Left forelimb (tissue), 1 donor: ENCODE data around the gene MYO5B.

ENCODE experiments used
- DNase-seq: peaks from one replicate; pipeline ENCODE4 v3.0.0-alpha.2; 2018; ENCODE audit warnings: low spot score

The MYO5B gene

DNA sequence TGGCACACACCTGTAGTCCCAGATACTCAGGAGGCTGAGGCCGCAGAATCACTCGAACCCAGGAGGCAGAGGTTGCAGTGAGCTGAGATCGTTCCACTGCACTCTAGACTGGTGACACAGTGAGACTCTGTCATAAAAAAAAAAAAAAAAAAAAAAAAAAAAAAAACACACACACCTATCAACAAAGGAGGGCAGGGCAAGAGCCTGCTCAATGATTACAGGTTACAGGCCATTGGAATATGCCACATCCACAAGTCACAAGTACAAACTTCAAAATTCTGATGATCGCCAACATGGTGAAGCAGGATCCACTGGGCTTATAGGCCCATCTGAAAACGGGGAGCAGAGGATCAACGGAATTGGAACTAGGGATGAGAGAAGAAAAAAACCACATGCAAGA lies 6.3 kb downstream of the MYO5B start:
- no peak for DNase-seq

DNA sequence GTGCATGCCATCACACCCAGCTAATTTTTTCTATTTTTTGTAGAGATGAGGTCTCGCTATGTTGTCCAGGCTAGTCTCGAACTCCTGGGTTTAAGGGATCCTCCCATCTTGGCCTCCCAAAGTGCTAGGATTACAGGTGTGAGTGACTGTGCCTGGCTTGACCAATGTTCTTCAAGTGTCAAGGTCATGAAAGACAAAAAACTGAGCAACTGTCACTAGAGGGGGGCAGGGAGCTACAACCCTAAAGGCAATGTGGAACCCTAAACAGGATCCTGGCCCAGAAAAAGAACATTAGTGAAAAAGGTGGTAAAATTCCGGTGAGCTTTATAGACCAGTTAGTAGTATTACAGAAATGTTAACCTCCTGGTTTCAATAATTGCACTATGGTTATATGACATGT lies 7.3 kb downstream of the MYO5B start:
- DNase-seq: no peak

DNA sequence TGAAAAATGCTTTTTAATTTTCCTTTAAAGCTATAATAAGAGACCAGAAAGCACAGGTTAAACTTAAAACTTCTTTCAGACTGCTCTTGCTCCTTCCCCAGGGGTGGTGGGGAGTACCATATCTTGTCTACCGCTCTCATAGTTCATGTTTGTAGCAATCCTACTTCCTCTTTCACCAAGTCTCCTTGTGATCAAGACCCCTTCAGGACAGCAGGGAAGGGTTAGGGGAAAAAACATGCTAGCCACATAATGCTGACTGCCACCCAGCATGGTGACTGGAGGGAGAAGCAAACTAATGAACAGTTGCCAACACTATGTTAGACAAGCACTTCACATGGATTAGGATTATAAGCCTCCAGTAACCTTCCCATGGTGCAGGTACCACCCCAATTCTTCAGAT lies 8.6 kb downstream of the MYO5B start:
- DNase-seq: no peak

DNA sequence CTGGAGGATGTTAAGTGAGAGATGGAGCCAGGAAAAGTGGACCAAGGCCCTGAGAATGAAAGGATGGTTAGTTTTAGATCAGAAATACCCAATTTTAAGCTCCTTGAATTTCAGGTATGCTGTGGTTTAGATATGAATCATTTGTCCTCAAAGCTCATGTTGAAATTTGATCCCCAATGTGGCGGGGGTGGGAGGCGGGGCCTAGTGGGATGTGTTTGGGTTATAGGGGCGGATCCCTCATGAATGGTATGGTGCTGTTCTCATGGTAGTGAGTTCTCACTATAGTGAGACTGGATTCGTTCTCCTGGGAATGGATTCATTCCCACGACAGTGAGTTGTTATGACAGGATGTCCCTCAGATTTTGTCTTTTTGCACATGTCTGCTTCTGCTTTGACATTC lies 11.4 kb downstream of the MYO5B start:
- DNase-seq: no peak

DNA sequence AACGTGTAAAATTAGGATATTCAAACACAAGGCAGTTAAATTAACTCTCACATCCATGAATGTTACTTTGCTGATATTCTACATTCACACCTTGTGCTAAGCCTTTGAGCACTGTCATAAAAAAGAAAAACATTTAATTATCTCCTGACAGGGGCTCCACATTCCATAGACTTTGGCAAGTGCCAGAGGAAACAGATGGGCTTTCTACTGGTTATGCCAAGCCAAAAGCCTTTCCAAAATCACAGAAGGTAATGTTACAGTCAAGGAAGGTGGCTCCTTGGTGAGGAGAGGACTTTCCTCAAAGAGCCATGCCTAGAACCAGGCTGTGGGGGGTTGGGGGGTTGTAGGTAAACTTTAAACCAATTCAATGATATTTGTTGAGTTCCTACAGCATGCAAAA lies 12.4 kb downstream of the MYO5B start:
- DNase-seq: no peak

DNA sequence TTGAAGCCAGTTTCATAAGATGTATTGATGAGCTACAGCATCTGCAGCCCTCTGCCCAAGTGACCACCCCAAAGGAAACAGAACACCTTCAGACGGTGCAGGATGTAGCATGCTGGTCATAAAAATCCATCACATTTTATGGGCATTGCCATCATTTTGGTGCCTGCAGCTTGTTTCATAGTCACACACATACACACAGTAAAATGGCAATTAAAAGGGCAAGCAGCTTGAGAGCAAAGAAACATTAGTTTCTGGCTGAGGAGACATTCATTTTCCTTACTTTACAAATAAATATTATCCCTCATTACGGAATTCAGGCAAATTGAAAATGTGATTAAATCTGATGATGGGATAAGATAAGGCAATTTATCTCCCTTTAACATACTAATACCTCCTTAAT lies 13.4 kb downstream of the MYO5B start:
- no peak for DNase-seq

DNA sequence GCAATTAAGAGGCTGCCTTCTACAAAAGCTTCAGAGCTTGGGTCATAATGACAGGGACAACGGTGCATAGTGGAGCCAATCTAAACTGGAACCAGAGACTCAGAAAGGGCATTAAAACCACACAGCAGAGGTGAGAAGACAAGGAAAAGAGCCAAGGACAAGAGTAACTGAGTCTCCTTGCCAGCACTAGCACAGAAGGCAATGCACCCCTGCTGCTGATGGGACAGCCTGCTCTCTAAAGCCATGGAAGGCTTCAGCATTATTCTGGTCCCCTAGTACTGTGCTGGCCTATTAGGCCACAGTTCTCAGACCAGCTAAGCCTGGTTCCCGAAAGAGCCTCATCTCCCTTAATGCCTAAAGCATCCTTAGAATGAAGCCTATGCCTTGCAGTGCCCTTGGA lies 15.5 kb downstream of the MYO5B start:
- no peak for DNase-seq

DNA sequence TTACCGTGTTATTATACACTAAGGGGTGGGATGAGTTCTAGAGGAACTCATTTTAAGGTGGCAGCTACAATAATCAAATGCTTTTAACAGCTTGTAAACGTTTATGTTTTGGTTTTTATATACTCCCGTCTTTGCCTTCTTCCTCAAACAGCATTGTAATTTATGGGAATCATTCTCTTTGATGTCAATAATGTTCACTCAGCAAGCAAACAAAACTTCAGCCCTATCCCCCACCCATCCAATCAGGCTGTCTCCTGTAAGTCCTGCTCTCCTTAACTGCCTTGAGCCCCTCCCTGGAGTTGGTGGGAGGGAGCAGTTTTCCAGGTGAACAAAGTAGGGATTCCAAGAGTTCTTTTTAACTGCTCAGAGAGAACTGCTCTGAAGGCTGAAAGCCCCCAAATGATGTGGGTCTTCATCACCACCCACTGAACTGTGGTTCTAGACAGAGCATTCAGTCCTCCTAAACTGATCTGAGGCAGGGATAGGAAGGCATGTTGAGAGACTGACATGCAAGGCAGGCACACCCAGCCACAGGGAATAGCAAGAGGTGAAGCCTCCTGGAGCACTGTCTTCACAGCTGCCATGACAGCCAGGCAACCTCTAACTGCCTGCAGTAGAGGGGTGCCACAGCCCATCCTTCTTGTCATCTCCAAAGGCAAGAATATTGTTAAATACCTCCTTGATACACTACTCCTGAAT lies 17.5 kb downstream of the MYO5B start:
- no peak for DNase-seq

DNA sequence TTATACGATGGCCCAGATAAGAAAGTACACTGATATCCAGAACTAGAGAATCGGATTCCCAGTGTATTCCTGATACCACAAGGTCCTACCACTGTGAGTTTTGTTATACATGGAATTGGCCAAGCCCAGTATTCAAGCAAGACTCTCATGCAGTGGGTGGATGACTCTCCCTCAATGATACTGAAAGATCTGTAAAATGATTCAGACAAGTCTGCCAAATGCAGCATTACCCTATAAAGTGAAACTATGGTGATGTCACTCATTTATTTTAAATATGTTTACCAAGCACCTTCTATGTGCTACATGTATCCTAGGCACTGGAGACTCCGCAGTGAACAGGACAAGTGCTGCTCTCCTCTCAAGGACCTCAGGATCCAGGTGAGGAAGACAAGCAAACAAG lies 22.6 kb downstream of the MYO5B start:
- no peak for DNase-seq

DNA sequence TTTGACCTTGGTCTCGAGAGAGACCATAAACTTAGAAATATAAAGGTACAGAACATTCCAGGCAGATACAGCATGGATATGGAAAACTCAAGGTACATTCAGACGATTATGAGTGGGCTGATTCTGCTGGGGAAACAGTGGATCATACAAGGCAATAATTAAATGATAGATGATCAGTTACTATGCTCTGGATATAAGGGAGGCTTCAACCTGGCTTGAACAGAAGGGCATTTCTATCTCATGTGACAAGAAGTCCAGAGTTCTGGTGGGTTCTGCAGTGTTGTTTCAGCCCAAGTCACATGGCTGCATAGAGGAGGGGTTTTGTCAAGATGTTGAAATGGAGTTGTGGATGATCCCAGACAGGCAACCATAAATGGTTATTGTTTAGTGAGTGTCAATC lies 23.5 kb downstream of the MYO5B start:
- DNase-seq: no peak

DNA sequence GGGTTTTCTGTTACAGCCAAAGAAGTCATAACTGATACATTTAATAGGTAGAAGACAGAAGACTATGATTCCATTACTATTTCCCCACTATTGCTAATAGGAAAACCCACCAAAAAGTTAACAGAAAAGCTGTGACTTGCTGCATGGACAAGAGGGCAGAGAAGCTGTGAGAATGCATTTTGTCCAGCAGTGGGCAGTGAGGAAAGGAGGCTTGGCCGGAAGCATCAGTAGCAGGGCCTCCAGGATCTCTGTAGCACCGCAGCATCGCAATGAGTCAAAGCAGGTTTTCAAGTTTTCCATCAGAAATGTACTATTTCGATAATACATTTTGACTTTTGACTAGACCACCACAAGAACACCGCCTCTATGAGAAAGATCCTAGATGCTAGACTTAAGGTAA lies 24.9 kb downstream of the MYO5B start:
- no peak for DNase-seq

DNA sequence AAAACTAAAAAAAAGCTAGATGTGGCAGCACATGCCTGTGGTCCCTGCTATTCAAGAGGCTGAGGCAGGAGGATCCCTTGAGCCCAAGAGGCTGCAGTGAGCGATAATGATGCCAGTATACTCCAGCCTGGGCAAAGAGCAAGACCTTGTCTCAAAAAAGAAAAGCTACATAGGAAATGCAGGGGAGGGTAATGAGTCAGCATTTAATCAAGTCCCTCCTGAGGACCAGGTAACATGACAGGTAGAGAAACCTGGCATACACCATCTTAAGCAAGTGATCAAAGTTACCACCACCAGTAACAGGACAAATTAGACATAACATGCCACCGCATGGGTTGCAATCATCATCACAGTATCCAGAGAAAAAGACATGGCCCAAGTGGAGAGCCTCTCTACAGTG lies 25.8 kb downstream of the MYO5B start:
- no peak for DNase-seq

DNA sequence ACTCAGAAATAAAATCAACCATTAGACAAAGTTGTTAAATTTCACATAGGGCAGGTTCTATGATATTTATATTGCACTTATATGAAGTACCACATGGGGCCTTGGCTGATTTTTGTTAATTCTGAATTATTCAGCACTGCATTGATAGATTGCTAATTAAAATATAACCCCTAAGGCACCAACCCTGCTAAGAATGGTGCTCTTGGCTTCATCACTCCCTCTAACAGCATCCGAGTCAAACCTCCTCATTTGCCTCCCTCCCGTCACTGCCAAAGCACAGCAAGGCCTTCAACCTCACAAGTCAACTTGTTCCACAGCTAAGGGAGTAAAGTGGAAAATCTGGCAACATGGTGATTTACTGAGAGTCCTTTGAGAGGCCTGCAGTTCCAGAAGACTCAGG lies 27.0 kb downstream of the MYO5B start:
- no peak for DNase-seq

DNA sequence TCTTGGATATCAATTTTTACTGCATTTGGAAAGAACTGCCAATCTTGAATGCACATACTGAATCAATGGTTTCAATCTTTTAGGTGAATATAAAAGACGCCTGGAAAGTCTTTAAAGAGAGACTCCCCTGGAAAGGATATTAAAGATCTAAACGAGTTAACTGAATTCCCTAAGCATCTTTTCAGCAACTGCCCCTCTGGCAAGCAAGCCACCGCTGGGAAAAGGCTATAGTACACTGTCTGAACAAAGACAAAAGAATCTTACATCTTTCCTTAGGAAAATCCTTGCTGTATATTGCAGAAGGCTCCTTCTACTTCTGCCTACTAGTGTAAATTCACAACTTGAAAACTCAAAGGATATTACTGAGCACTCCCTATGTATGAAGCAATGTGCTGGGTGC lies 28.0 kb downstream of the MYO5B start:
- DNase-seq: no peak

DNA sequence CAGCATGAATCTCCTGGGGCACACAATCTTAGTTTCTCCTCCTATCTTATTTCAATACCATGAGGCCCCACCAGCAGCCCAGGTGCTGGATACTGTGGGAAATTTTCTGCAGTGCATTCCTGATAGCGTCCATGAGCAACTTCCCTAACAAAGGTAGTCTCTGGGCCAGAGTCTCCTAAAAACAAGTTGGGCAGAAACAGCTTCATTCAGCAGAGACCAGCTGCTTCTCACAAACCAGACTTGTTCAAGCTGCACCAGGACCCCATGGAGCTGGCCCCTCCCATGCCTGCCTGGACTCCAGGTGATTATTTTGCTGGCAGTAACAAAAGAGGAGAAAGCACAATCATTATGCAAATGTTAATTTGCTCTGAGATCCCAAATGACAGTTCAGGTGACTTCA lies 31.4 kb downstream of the MYO5B start:
- no peak for DNase-seq

DNA sequence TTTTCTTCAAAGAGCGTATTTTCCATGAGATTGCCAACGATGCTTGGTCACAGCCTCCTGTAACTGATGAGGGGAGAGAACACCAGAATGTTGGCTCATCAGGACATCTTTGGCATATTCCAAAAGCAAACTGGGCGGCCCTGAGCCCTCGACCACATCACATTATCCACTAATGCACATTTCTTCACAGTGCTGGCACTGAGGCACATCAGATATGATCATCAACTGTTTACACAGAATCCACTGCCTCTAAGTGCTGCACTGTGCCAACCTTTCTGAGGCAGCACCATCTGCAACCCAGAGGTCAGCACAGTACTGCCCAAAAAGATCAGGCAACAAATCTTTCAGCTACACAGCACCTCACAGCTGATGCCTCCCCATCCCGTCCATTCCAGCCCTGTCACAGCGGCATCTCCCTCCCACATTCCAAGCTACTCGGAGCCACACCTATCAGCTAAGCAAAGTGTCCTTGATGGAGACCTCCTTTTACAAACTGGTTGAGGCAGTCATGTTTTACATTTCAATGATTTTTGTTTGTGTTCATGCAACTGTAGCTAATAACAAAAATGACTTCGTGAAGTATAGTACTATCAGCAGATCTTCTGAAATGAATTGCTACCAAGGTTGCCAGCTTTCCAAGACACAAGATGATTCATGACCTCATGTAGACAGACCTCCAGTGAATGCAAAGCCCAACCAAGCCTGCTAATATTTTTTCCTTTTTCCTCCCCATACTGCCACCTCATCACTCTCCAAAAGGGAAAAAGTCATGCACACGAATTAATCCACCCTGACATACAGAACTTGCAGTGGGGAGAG lies 32.3 kb downstream of the MYO5B start:
- no peak for DNase-seq

DNA sequence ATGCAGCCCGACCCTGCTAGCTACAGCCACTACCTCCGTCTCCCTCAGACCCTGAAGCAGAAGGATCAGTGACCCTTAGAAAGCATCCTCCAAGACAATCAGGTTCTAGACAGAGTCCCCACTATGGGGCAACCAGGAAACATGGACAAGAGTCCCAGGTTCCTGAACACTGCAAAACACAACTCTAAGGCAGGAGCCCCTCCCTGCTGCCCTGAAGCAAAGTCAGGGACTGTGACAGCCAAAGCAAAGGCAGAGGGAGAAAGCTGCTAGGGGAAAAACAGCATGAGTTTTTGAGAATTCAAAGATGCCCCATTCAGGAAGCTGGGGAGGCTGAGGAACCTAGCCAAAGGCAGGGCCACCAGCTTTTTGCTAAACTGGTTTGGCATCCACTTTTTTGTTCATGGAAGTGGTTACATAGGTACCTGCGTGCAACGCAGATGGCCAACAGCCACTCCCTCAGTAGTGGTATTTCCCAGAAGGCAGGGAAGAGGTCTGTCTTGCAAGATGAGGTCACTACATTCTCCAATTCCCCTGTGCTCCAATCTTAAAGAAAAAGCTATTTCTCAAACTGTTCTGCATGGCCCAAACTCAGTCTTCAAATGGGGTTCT lies 33.2 kb downstream of the MYO5B start:
- DNase-seq: no peak

DNA sequence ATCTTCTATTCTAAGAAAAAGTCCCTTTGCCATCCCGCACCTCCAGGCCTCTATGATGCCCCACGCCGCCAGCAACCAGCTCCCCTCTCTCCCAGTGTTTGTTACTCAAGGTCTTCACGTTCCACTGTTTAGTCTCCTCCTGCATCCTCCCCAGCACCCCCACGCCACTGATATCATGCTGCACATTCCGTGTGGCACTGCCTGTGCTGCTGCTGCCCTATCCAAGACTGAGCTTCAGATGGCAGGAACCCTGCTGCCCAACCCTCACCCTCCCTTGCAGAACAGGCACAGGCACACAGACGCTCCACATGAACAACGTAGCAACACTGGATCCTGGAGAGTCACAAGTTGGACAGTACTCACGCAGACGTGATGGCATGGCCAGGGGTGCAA lies 35.3 kb downstream of the MYO5B start:
- DNase-seq: no peak

DNA sequence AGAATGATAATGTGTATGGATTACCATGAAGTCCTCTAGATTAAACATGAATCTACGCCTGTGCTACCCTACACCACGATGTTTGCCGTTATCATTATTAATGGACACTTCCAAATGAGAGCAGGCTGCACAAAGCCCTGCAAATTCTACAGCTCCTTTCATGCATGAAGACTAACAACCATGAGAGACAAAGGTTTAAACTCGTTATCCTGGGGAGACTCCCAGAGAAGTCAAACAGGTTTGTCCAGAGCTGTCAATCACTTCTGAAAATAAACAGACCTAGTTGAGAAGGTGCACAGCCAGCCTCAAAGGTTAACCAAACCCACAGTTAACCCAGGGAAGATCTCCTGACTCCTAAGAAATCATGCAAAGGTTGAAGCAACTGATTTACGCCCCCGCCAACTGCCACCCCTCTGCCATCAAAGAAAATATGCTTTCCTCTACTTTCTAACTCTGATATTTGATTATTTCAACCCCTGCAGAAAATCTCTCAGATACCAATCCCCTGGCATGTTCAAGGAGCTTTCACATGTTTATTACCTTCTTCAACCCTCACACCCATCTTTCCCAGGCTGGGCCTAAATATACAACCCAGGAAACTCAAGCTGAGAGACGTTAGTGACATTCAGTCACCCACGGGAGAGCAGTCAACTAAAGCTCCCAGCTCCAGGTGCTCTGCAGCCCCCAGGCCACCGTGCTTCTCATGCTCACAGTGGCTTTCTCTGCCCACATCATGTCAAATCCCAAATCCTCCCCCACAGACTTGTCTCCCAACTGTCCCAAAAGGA lies 35.9 kb downstream of the MYO5B start:
- DNase-seq: no peak

DNA sequence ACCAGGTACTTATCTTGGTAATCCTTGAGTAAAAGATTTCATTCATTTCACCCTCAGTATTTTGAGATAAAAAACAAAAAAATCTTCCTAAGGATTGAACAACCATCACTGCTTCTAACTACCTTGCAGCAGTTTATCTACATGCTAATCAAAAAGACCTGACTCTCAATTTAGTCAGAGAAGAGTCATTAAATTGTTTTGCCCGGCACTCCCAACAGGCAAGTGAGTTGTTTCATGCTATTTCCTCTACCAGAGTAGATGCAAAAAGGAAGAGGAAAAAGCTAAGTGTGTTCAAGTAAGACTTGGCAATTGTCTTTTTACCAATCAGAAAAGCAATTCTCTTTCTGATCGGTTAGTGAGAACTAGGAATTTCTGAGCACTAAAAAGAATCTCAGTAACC lies 39.5 kb downstream of the MYO5B start:
- no peak for DNase-seq

DNA sequence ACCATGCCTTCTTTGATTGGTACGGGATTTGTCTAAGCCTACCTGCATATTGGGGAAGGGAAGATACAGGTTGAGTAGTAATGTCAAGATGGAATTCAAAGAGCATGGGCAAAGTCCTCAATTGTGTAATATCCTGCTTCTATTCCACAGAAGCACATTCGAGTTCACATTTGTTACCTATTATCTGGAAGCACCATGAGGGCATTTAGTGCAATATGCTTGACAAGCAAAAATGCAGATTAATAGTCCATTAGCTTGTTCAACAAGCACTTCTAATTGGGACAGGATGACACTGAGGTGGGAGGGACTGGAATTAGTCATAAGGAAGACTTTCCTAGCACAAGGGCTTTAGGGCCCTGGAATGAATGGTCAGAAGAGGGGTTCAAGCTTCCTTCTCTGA lies 40.5 kb downstream of the MYO5B start:
- DNase-seq: no peak

DNA sequence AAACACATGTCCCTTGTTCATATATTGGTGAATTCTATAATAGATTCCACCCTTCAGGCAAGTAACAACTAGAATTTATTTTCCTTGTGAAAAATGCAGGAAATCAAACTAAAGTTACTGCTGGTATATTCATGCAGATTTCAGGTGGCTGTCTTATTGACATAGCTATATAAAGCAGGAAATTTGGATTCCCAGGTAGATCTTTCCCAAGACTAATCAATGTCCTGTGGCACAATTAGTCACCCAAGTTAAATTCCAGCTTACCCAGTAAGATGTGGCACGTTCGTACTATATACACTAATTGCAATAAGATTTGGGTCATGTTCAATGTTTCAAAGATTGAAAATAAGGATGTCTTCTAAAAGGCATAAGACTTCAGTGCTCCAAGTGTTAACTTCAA lies 42.0 kb downstream of the MYO5B start:
- no peak for DNase-seq

DNA sequence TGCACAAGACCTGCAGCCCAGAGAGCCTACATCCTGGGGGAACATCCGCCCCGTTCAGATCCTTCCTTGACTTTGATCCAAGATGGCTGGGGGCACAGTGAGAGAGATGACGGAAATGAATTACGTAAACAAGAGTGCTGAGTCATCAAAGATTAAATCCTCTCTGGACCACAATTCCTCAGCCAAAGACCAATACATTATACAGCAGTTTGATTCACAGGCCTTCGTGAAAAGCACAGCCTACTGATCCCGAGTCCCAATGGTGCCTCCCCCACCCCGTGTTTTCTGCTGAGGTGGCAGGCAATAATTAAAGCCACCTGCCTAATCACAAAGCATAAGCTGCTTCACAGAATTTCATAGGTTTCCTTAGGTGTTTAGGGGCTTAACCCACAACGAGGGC lies 43.0 kb downstream of the MYO5B start:
- no peak for DNase-seq
